GM11168 (cell line): ENCODE results near the gene LMTK3.

Source experiments
- in situ Hi-C: fragments of 300-500 bp; cut with MboI; formaldehyde crosslinking; loops from one replicate; pipeline ENCODE4 v1.12.0; 2022; ENCODE audit warnings: low sequenced_read_pairs; ENCODE audit not compliant: unreplicated experiment

Gene LMTK3

DNA sequence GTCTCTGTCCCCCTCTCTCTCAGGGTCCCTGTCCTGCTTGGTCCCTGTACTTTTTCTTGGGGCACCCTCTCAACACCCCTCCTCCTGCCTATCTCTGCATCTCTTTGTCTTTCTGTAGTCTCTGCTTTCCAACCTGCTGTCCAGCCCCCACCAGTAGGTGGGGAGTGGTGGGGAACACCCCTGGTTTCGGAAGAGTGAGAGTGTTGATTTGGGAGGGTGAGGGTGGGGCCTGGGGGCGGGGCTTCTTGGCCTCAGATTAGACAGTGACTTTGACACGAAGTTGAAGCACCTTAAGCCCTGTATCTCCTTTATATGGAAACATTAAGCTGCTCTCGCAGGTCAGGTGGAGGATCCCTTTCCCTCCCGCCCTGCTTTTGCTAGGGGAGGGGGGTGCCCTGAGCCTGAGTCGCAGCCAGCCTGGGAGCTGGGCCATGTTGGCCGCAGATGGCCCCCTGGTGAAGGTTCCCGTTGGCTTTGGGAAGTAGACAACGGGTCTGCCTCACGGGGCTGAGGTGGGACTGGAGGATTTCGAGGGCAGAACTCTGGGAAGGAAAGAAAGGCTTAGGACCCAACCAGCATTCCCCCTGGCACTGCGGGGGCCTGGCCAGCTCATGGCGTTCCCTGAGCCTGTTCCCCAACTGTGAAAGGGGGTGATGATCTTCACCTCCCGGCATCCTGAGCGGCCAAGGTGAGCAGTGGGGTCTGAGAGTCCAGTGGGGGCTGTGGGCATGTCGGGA is 56.3 kb downstream of the LMTK3 start, which contains the start of gene KCNJ14:
Gene KCNJ14, plus strand, starts transcription at position 404 of the 737 bp plus-strand sequence. CDS start 6,151 bp downstream, outside the sequence.
- in situ Hi-C loops, result no loop called here

DNA sequence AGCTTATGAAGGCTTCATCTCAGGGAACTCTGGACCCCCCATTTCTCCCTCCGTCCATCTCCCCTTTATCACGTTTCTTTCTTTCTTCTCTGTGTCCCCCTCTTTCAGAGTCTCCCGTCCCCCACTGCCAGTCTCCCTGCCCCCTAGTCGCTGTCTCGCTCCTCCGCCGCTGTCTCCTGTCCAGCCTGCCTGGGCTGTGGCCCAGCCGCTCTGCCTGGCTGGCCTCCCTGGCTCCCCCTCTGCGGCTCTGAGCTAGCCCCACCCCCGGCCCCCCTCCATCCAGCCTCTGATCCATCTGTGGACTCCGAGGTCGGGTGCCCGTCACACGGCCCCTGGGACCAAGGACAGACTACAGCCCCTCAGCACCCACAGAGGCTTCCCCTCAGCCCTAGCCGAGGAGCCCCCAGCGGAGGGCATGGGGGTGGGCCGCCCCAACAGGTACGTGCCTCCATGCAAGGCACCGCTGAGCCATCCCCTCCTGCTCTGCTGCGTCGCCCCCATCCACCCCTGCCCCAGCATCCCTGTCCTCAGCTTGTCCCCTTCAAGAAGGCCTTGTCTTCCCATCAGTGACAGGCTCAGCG is 57.4 kb downstream of the LMTK3 start:
- in situ Hi-C loops, result no loop called here

- in situ Hi-C loops, result no loop called here
Observed at GRCh38 chr19:48452289-48453190, 59.1 kb downstream of the LMTK3 start.

- in situ Hi-C loops, result no loop called here
Observed at GRCh38 chr19:48451624-48452023, 60.0 kb downstream of the LMTK3 start.

- in situ Hi-C loops, result no loop called here
Observed at GRCh38 chr19:48450863-48451262, 60.8 kb downstream of the LMTK3 start.

- in situ Hi-C loops, result no loop called here
Observed at GRCh38 chr19:48450441-48450840, 61.2 kb downstream of the LMTK3 start.

DNA sequence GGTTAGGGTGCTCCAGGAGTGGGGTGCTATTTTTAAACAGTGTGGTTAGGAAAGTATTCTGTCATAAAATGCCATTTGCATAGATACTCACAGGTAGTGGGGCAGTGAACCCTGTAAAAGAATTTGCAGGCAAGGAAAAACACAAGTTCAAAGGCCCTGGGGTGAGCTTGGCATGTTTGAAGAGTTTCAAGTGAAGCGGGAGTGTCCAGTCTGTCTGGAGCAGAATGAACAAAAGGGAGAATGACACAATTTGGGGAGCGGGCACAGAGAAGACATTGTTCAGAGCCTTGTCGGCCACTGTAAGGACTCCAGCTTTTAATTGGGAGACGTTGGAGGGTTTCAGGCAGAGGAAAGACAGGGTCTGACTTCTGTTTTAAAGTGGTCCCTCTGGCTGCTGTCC is 63.1 kb downstream of the LMTK3 start:
- in situ Hi-C loops, result no loop called here

DNA sequence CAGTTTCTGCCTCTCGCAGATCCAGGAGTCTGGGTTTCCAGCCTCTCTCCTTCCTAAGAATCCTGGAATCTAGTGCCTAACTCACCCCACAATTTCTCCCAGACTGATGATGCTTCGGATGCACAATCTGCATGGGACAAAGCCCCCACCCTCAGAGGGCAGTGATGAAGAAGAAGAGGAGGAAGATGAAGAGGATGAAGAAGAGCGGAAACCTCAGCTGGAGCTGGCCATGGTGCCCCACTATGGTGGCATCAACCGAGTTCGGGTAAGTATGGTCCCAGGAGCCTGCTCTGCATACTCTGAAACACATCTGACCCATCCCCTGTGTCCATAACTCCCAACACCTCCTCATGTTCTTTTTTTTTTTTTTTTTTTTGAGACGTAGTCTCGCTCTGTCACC is 65.1 kb downstream of the LMTK3 start:
- in situ Hi-C loops, result no loop called here

GRCh38 chr19:48445606-48446481 is 65.8 kb downstream of the LMTK3 start, which contains the start of gene GRWD1:
Gene GRWD1, plus strand, starts transcription at chr19:48445983. Its CDS starts 23 bp downstream, at chr19:48446006.
- in situ Hi-C loops, result no loop called here

DNA sequence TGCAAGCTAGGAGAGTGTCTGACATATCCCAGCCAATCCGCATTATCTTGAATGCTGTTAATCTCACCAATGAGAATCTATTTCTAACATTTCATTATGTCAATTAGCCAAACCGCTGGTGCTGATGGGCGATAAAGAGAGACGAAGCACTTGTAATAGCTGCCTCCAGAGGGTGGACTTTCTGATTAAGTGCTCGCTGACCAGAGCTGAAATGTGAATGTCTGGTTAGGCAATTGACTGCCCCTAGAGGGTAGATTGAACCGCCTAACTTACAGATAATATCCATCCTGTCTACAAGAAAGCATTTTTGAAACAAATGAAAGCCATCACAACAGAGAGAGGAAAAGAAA is 66.4 kb downstream of the LMTK3 start:
- in situ Hi-C loops, result no loop called here

GRCh38 chr19:48444936-48445200 is 66.8 kb downstream of the LMTK3 start:
- in situ Hi-C loops, result no loop called here

DNA sequence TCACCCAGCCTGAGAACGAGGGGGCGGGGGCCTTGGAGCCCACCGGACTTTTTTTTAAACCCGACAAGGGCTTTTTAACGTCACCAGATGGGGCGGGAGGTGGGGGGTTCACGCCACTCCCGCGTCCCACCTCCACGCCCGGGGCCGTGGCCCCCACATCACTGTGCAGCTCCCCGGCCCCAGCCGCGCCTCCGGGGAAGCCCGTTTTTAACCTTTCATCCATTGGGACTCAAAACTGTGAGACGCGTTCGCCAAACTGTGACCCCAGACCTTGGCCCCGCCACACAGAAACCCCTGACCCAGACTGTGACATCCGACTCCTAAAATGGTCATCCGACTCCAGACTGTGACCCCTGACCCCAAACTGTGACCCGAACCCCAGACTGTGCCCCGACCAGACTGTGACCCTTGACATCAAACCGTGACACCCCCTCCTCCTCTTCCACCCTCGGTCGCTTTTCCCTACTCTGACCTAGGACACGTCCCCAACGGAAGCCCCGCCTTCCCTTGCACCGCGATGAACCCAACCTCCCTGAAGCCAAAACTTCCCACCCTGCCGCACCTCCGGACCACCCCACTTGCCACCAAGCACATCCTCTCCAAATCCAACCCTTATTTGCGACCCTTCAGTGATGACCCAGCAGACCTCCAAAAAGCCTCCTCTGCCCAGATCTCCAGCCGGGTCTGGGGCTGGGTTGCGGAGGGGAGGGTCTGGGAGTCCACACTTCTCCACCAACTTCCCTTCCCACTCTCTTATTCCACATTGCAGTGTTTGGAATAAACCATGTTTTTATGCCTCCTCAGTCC is 67.3 kb downstream of the LMTK3 start:
- in situ Hi-C loops, result no loop called here

DNA sequence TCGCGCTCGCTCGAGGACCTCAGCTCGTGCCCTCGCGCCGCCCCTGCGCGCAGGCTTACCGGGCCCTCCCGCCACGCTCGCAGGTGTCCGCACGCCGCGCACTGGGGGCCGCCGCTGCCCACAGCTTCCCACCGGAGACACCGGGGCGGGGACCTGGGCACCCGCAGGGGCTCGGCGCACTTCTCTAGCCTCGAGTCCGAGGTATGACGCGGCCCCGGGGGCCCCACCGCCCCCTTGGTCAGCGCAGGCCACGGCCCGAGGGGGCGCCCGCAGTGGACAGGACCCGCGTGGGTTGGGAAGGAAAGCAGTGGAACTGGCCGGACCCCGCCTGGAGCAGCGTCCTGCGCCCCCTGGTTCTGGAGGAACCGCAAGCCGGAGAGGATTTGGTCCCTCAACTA is 67.9 kb downstream of the LMTK3 start:
- in situ Hi-C loops, result no loop called here

GRCh38 chr19:48443256-48443655 is 68.4 kb downstream of the LMTK3 start:
- in situ Hi-C loops, result no loop called here

GRCh38 chr19:48442116-48443035 is 69.3 kb downstream of the LMTK3 start:
- in situ Hi-C loops, result no loop called here

- in situ Hi-C loops, result no loop called here
Observed at GRCh38 chr19:48441360-48442050, 70.1 kb downstream of the LMTK3 start.

- in situ Hi-C loops, result no loop called here
Observed at GRCh38 chr19:48436586-48436985, 75.0 kb downstream of the LMTK3 start.
